ENCODE measurements around the gene PSMC3IP.

DNA sequence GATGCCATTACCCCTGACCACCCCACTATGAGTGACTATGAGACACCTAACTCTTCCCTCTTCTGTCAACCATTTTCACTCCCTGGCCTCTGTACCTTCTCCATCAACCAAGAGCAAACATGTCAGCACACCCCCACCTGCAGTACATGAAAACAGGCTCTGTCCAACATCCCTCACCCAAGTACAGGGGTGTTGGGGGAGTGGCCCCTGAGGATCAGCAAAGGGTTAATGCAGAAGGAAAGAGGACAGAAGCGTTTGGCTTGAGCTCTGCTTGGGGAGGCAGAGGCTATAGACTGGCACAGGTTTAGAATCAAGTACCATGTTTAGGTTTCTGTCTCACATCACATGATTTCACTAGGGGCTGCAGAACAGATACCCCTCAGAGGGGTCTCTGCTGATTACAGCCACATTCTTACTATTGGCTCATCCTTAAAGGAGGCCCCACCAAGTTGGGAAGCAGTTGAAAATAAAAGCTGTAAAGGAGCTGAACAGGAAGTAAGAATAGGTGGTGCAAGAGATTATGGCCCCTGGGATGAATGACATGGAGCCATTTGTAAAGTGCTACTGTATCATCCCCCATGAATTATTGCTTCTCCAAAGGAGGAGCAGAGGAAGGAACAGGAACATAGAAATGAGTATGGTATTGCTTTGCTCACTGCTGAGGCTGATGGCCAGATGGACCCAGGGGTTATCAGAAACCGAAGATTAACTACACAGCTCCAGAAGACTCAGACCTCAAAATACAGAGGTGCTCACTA is 2.4 kb upstream of the PSMC3IP start:
- TF ChIP-seq, protein P1, sequence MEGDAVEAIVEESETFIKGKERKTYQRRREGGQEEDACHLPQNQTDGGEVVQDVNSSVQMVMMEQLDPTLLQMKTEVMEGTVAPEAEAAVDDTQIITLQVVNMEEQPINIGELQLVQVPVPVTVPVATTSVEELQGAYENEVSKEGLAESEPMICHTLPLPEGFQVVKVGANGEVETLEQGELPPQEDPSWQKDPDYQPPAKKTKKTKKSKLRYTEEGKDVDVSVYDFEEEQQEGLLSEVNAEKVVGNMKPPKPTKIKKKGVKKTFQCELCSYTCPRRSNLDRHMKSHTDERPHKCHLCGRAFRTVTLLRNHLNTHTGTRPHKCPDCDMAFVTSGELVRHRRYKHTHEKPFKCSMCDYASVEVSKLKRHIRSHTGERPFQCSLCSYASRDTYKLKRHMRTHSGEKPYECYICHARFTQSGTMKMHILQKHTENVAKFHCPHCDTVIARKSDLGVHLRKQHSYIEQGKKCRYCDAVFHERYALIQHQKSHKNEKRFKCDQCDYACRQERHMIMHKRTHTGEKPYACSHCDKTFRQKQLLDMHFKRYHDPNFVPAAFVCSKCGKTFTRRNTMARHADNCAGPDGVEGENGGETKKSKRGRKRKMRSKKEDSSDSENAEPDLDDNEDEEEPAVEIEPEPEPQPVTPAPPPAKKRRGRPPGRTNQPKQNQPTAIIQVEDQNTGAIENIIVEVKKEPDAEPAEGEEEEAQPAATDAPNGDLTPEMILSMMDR (tag by site-specific recombination; IDR thresholded peaks at IDR 0.05): no peak
- TF ChIP-seq, protein P2, sequence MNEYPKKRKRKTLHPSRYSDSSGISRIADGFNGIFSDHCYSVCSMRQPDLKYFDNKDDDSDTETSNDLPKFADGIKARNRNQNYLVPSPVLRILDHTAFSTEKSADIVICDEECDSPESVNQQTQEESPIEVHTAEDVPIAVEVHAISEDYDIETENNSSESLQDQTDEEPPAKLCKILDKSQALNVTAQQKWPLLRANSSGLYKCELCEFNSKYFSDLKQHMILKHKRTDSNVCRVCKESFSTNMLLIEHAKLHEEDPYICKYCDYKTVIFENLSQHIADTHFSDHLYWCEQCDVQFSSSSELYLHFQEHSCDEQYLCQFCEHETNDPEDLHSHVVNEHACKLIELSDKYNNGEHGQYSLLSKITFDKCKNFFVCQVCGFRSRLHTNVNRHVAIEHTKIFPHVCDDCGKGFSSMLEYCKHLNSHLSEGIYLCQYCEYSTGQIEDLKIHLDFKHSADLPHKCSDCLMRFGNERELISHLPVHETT (tag by site-specific recombination; IDR thresholded peaks at IDR 0.05): no peak
- TF ChIP-seq, protein P3, sequence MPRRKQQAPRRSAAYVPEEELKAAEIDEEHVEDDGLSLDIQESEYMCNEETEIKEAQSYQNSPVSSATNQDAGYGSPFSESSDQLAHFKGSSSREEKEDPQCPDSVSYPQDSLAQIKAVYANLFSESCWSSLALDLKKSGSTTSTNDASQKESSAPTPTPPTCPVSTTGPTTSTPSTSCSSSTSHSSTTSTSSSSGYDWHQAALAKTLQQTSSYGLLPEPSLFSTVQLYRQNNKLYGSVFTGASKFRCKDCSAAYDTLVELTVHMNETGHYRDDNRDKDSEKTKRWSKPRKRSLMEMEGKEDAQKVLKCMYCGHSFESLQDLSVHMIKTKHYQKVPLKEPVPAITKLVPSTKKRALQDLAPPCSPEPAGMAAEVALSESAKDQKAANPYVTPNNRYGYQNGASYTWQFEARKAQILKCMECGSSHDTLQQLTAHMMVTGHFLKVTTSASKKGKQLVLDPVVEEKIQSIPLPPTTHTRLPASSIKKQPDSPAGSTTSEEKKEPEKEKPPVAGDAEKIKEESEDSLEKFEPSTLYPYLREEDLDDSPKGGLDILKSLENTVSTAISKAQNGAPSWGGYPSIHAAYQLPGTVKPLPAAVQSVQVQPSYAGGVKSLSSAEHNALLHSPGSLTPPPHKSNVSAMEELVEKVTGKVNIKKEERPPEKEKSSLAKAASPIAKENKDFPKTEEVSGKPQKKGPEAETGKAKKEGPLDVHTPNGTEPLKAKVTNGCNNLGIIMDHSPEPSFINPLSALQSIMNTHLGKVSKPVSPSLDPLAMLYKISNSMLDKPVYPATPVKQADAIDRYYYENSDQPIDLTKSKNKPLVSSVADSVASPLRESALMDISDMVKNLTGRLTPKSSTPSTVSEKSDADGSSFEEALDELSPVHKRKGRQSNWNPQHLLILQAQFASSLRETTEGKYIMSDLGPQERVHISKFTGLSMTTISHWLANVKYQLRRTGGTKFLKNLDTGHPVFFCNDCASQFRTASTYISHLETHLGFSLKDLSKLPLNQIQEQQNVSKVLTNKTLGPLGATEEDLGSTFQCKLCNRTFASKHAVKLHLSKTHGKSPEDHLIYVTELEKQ (tag by site-specific recombination; IDR thresholded peaks at IDR 0.05; ENCODE audit: borderline replicate concordance): no peak
- TF ChIP-seq ZNF211 (tag by site-specific recombination; IDR thresholded peaks at IDR 0.05; ENCODE audit: low read depth) (no peak), MZF1 (tag by site-specific recombination; IDR thresholded peaks at IDR 0.05; ENCODE audit: borderline replicate concordance) (no peak)
